GM23248 (cell line): ENCODE results near the gene MAP1B.

Experiments used
- EZH2 ChIP-seq: fragments of 200-600 bp; sonication (generic); IDR thresholded peaks from 2 replicates; pipeline ENCODE4 v1.6.1; 2018; ENCODE audit warnings: antibody characterized with exemption, mild to moderate bottlenecking; ENCODE audit not compliant: insufficient read depth, poor library complexity, severe bottlenecking
- EZH2phosphoT487 ChIP-seq: fragments of 200-600 bp; sonication (generic); IDR thresholded peaks from 2 replicates; pipeline ENCODE4 v1.6.1; 2018; ENCODE audit warnings: antibody characterized with exemption, moderate library complexity, mild to moderate bottlenecking, low read depth; ENCODE audit not compliant: insufficient read depth

- no peak for TF ChIP-seq EZH2phosphoT487
- TF ChIP-seq EZH2: no peak
Measured at GRCh38 chr5:72160959-72161358, 53.7 kb downstream of the MAP1B start.
